GM21825 (cell line): ENCODE data around the gene FRMD4A.
"Not testable (repeated sequence)": the region's sequence is repeated elsewhere in the genome, so short reads cannot be mapped to it uniquely, and the experiment has no call there.

Source experiments
- ATAC-seq: cut with Tn5 transposase; IDR thresholded peaks from one replicate; pipeline ENCODE4 v1.9.1; 2021; ENCODE audit warnings: mild to moderate bottlenecking, moderate library complexity; ENCODE audit not compliant: unreplicated experiment

Gene FRMD4A

DNA sequence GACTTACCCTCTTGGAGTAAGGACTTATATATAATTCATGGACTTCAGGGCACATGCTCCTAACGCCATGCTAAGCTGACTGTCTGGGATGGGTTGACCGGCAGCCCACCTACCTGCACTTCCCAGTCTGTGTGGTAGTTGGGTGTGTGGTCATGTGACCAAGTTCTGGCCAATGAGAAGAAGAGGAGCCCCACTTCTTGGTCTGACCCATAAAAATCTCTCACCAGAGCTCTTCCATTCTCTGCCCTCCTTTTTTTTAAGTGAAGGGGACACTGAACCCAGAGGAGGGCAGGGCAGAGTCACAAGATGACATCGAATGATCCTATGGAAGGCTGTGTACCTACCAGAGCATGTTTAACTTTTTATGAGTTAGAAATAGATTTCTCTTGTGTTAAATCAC lies 370.1 kb downstream of the FRMD4A start:
- no peak for ATAC-seq

DNA sequence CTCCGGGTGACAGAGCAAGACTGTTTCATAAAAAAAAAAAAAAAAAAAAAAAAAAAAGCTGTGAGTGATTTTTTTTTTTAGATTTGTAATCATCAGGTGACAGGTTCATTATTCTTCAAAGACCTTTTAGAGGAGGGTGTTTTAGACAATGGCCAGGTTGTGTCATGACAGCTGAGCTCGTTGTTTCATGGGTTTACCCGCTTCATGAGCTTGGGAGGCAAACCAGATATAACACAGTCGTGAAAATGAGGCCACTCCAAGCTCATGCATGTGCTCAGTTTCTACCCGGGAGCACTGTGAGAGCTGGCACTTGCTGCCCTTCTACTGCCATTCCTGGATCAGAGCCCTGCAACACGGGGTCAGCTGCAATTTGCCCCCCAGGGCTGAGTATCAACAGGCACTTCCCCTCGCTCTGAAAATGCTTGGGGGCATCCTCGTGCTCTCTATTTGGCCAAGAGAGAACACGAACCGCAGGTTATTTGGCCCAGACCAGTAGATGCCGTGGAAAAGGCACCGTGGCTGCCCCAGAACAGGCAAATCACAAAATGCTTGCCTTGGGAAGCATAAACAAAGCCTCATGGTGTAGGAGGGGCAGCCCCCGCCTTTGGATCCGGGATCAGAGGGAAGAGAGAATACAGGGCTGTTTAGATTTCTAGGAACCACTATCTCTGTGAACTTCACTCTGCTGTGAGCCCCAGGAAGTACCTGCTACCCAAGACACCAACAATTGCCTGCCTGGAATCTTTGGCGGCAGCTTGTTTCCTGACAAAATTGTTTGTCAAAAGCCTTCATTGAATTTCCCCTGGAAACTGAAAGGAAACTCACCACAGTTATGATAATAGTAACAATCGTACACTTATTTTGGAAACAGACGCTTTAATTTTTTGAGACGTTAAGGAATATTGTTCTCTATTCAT lies 371.0 kb downstream of the FRMD4A start:
- ATAC-seq, result no peak

- no peak for ATAC-seq
These were observed 372.9 kb downstream of the FRMD4A start for GRCh38 chr10:13957856-13958255.

- no peak for ATAC-seq
These were observed 373.9 kb downstream of the FRMD4A start for GRCh38 chr10:13956826-13957225.

DNA sequence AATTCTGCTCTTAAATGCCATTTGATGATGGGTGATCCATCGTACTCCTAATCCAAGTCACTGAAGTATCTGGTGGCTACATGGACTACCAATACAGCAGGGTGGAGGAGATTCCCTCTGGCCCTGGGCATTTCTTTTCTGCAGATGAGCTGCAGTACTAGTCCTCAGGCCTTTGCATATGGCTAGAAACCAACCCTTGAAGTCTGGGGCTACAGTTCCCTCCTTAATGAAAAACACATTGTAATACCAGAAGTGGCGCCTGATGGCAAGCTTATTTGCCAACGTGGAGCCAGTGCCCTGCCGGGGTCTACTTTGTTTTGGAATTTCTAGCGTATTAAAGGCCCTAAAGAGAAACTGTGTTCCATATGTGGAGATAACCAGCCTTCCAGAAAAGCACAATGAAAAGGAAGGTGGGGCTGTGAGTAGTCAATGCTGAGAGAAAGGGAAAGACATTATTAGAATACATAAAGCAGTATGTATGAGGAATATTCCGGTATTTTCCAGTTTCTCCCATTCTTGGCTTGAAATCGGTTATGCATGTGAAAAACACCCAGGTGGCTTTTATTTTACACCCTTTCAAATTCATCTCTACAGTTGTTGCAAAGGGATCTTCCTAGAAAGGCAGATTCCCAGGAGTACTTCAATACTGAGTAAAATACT lies 375.2 kb downstream of the FRMD4A start:
- no peak for ATAC-seq

GRCh38 chr10:13954195-13954594 lies 376.5 kb downstream of the FRMD4A start:
- ATAC-seq, result not testable (repeated sequence)

- ATAC-seq, result no peak
These were observed 377.4 kb downstream of the FRMD4A start for GRCh38 chr10:13953371-13953770.

DNA sequence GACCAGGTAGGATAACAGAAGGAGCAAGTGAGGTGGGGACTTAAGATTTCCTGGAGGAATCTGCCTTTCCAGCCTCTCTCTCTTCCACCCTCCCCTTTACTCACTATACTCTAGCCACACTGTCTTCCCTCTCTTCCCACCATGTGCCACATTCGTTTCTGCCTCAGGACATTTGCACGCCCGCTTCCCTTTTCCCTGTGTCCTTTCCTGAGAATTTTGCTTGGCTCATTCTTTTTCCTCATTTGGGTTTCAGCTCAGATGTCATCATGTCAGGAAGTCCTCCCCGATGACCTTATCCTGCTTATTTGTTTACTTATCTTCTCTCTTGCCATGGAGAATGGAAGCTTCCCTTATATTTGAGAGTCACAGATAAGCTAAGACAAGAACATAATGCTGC lies 380.2 kb downstream of the FRMD4A start:
- no peak for ATAC-seq

DNA sequence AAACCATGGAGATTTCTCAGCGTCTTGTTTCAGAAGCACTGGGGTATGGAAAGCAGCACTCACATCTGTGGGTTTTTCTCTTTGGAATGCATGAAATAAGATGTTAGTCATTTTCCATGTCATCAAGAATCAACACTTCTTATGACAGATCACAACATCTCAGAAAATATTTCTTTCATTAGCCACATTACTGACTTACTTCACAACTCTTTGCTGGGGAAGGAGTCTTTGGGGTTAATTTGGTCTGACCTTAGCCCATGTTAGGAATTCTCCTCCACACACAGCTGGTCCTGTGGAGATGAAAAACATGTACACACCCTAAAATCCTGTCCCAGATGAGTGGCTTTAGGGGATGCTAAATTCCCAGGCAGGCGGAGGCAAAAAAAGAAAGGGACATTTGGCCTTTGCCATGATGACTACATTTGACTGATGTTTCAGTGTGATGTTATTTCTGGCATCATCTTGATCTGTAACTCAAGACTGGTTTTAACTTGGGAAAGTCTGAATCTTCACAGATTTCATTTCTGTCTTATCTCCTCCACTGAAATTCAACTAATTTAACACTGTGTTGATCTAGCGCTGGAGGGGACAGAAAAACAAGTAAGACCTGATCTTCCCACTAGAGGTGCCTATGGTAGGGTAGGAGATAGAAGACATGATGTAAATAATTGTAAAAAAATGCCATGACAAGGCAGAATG lies 380.7 kb downstream of the FRMD4A start:
- ATAC-seq, result no peak

- ATAC-seq, result no peak
These were observed 384.6 kb downstream of the FRMD4A start for GRCh38 chr10:13946209-13946460.

DNA sequence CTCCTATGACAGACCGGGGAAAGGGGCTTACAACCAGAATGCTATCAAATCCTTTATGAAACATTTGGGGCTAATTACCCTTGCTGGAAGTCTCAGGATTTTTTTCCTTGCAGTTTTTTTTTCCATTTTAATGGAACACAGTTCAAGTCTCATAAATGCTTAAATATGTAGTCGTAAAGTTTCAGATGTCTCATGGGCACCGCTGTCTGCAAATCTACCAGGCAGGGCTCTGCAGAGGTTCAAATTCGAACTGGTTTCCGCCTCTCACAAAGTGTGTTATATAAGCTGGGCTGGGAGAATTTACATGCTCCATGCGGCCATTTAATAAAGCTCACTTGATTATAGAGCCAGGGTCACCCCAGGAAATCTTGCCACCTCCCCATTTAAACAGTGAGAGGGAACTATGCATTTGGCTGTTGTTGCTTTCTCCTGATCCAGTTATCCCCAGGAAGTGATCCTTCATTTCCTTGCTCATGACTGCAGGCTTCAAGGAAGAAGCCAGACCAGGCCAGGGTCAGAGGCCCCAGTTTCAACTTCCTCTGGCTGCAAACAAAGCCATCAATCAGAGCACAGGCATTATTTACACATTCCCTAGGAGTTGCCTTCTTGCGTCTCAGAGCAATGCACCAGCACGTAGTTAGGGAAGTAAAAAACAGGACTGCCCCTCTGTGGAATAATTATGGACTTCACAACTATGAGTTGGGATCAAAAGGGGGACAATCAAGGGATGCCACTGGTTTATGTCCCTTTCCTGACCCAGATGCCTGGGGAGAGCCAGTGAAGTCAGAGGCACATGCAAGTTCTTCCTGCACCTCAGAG lies 385.1 kb downstream of the FRMD4A start:
- ATAC-seq, result no peak

GRCh38 chr10:13944823-13945222 lies 385.9 kb downstream of the FRMD4A start:
- ATAC-seq, result no peak

GRCh38 chr10:13943735-13944398 lies 386.9 kb downstream of the FRMD4A start:
- no peak for ATAC-seq

- no peak for ATAC-seq
These were observed 388.7 kb downstream of the FRMD4A start for GRCh38 chr10:13942035-13942434.

DNA sequence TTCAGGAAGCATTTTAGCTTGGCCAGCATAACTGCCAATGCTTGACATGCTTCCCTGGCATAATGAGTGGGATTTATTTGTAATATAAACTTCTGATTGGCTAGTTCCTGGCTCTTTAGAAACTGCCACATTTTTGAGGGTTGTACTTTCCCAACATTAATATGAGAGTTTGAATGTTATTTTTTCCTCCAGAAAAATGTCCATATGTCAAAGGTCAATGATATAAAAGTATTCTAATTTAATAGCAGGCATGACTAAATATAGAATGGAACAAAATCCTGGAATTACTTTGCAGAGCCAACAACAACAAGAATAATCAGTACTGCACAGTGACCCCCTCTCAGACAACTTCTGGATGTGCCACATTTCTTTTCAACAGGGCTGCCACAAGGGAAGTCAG lies 391.3 kb downstream of the FRMD4A start:
- ATAC-seq, result no peak

GRCh38 chr10:13938950-13939349 lies 391.8 kb downstream of the FRMD4A start:
- ATAC-seq, result no peak

GRCh38 chr10:13936826-13937225 lies 393.9 kb downstream of the FRMD4A start:
- ATAC-seq, result no peak

DNA sequence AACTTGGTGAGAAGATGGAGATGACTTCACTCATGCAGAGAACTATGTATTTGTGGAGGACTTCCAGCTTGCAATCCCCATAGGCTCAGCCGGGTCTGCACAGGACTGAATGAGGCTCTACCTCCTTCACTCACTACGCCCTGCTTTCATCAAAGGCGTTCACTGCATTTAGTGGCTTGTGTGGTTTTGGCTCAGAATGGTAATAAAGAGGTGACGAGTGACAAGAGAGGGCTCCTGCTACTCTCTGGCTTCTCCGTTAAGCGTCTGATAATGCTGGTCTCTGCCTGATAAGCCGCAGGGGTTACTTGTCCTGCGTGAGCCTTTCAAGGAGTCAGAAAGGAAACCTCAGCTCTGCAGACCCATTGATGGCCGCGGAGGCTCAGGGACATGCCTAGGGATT lies 400.6 kb downstream of the FRMD4A start:
- no peak for ATAC-seq

DNA sequence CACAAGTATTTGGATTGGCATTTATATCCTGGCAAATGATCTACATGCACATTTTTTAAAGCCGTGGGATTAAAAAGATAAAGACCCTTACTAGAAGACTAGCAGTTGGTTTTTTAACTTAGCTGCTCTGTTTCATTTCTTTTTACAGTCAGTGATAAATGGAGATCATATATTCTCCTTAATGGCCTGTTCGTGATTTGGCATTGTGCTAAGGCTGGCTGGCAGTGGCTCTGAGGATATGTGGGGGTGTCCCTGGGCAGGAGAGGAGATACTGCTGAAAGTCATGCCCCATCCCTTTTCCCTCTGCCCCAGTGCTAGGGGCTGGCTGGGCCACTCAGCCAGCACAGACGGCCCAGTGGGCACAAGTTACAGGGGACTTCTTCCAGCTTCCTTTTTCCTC lies 402.3 kb downstream of the FRMD4A start:
- no peak for ATAC-seq

DNA sequence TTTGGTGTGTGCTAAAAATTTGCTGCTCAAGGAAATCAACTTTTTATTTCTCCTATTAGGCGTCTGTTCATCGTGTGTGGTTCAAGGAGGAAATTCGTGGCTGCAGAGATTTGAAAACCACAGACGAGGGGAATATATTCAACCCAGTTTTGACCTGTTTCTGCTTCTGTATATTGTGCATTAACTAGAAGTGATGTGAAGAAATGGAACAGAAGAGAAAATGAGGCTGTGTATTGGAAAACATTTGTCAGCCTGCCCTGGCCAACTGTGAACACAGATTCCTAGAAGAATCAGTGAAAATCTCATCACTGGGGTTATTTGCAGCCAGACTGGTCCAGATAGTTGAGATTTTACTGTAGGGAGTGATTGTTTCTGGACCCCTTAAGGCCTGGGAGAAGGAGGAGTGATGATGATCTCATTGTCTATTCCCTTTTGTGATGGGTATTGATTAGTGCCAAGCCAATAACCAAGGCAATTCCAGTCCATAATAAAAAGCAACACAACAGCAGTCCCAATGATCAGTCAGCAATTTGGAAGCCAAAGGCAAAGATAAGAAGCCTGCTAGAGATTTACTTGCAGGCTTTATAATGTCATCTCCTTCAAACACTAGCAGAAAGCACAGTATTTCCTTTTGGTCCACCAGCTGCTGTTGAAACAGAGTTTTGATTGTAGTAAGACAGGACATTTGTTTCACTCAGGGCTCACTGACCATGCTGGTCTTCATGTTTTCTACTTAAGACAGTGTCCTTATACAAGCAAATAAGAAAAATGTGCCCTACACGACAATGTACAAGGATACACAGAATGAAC lies 404.5 kb downstream of the FRMD4A start:
- ATAC-seq, result no peak
